Activated gamma-delta T cell treated with Interleukin-2 at 50 U/mL for 16 hours (primary cell): ENCODE results near the gene LALBA.
"Not testable (repeated sequence)": the region's sequence is repeated elsewhere in the genome, so short reads cannot be mapped to it uniquely, and the experiment has no call there.

Source experiments
- DNase-seq: peaks from one replicate; pipeline ENCODE4 v3.0.0-alpha.2; 2020

The LALBA gene

GRCh38 chr12:48569946-48570345 lies at the start of gene LALBA:
Gene LALBA, minus strand, starts transcription at chr12:48570046. Its CDS starts 26 bp downstream, at chr12:48570020.
- DNase-seq = no peak

- DNase-seq = peak; percentile 72
Observed at GRCh38 chr12:48618541-48618940, 48.7 kb upstream of the LALBA start.

- no peak for DNase-seq
Observed at GRCh38 chr12:48615681-48616080, 45.8 kb upstream of the LALBA start.

- no peak for DNase-seq
Observed at GRCh38 chr12:48613321-48613720, 43.5 kb upstream of the LALBA start.

GRCh38 chr12:48602192-48602989 lies 32.5 kb upstream of the LALBA start:
- no peak for DNase-seq

GRCh38 chr12:48601013-48601756 lies 31.3 kb upstream of the LALBA start:
- no peak for DNase-seq

GRCh38 chr12:48600552-48600951 lies 30.7 kb upstream of the LALBA start:
- no peak for DNase-seq

- no peak for DNase-seq
Observed at GRCh38 chr12:48592591-48593086, 22.8 kb upstream of the LALBA start.

- no peak for DNase-seq
Observed at GRCh38 chr12:48586361-48586760, 16.5 kb upstream of the LALBA start.

- DNase-seq = no peak
Observed at GRCh38 chr12:48583728-48584127, 13.9 kb upstream of the LALBA start.

GRCh38 chr12:48580831-48581230 lies 11.0 kb upstream of the LALBA start:
- no peak for DNase-seq

GRCh38 chr12:48572326-48572725 lies 2.5 kb upstream of the LALBA start:
- no peak for DNase-seq

- no peak for DNase-seq
Observed at GRCh38 chr12:48567731-48568130, 2.1 kb downstream of the LALBA start.

GRCh38 chr12:48557919-48558318 lies 11.9 kb downstream of the LALBA start:
- no peak for DNase-seq

- no peak for DNase-seq
Observed at GRCh38 chr12:48556631-48557030, 13.2 kb downstream of the LALBA start.

- DNase-seq = not testable (repeated sequence)
Observed at GRCh38 chr12:48553666-48554343, 16.0 kb downstream of the LALBA start.

GRCh38 chr12:48551636-48552035 lies 18.2 kb downstream of the LALBA start:
- not testable (repeated sequence) for DNase-seq

- not testable (repeated sequence) for DNase-seq
Observed at GRCh38 chr12:48547012-48547411, 22.8 kb downstream of the LALBA start.

GRCh38 chr12:48545833-48546469 lies 23.9 kb downstream of the LALBA start:
- no peak for DNase-seq

GRCh38 chr12:48542300-48542928 lies 27.4 kb downstream of the LALBA start:
- DNase-seq = peak; percentile 16

GRCh38 chr12:48536602-48537001 lies 33.2 kb downstream of the LALBA start:
- no peak for DNase-seq

GRCh38 chr12:48532601-48533000 lies 37.2 kb downstream of the LALBA start:
- no peak for DNase-seq
